B cell (primary cell): ENCODE results near the gene COPS4. TPM values are rescaled to one million over a fixed set of nuclear protein-coding genes. Genes with fewer than 3 reads are reported as not detected.

ENCODE experiments used
- ATAC-seq: fragments of 200-7000 bp; cut with Tn5 transposase; one replicate; pipeline ENCODE4 v1.10.0; 2021; ENCODE audit warnings: low read depth, mild to moderate bottlenecking, moderate number of reproducible peaks, moderate library complexity
- CTCF ChIA-PET: fragments of 350-600 bp; sonication (Branson Sonifier 250); formaldehyde crosslinking; loops from one replicate; lab custom pipeline; 2021; ENCODE audit warnings: antibody characterized with exemption, inconsistent platforms; lab: Charles Lee
- POLR2A ChIA-PET: fragments of 350-600 bp; sonication (Branson Sonifier 250); formaldehyde crosslinking; loops from one replicate; lab custom pipeline; 2021; ENCODE audit warnings: antibody characterized with exemption; lab: Charles Lee
- DNase-seq: peaks from one replicate; pipeline ENCODE4 v3.0.0; 2013
- H2AFZ ChIP-seq: 2 replicates; pipeline ENCODE4 v1.6.1; 2012; ENCODE audit warnings: mild to moderate bottlenecking, low read depth, low read length; ENCODE audit not compliant: insufficient read depth, poor library complexity, severe bottlenecking
- H3K27ac ChIP-seq, 2 donors: 1 replicate in 1 of 2; 2 replicates in 1 of 2; pipeline ENCODE4 v1.5.1; 2012 to 2013; ENCODE audit warnings: low read length in 2 of 2, mild to moderate bottlenecking in 2 of 2, moderate library complexity in 1 of 2
- H3K27me3 ChIP-seq, 4 experiments: fragments of 200-600 bp in 1 of 4; sonication (generic) in 1 of 4; replicated peaks in 1 of 4; 1 replicate in 2 of 4; 2 replicates in 2 of 4; pipeline versions ENCODE4 v1.6.1 to v1.7.0; 2013 to 2016; ENCODE audit warnings: low read length in 3 of 4, mild to moderate bottlenecking in 2 of 4, mixed read lengths in 1 of 4, moderate library complexity in 1 of 4; ENCODE audit not compliant: insufficient read depth in 4 of 4, control insufficient read depth in 3 of 4; ENCODE audit errors: control extremely low read depth in 1 of 4
- H3K36me3 ChIP-seq, 2 experiments: replicated peaks in 1 of 2; 1 replicate in 1 of 2; 2 replicates in 1 of 2; pipeline versions ENCODE4 v1.6.1 to v1.7.1; 2013; ENCODE audit warnings: low read length in 1 of 2; ENCODE audit not compliant: insufficient read depth in 2 of 2, control insufficient read depth in 1 of 2; ENCODE audit errors: control extremely low read depth in 1 of 2, extremely low read depth in 1 of 2
- H3K4me1 ChIP-seq, 2 donors: fragments of 200-600 bp in 1 of 2; sonication (generic) in 1 of 2; 1 replicate in 1 of 2; 2 replicates in 1 of 2; pipeline versions ENCODE4 v1.5.1 to v1.6.1; 2013 to 2017; ENCODE audit warnings: low read length in 2 of 2; ENCODE audit not compliant: control insufficient read depth in 2 of 2, insufficient read depth in 2 of 2
- H3K4me2 ChIP-seq: replicated peaks from 2 replicates; pipeline ENCODE3; 2012; ENCODE audit warnings: mild to moderate bottlenecking, low read depth, low read length; ENCODE audit not compliant: poor library complexity, severe bottlenecking
- H3K4me3 ChIP-seq, 5 experiments: fragments of 200-600 bp in 1 of 5; sonication (generic) in 1 of 5; 1 replicate in 3 of 5; 2 replicates in 2 of 5; pipeline versions ENCODE4 v1.5.1 to v1.7.0; 2011 to 2016; ENCODE audit warnings: low read length in 4 of 5, mild to moderate bottlenecking in 4 of 5, low read depth in 2 of 5, control low read depth in 1 of 5, moderate library complexity in 1 of 5; ENCODE audit not compliant: insufficient read depth in 1 of 5; ENCODE audit errors: control extremely low read depth in 1 of 5, extremely low read depth in 1 of 5
- H3K79me2 ChIP-seq: fragments of 200-600 bp; sonication (generic); one replicate; pipeline ENCODE4 v1.6.0; 2016; ENCODE audit warnings: low read length; ENCODE audit not compliant: control insufficient read depth, insufficient read depth
- H3K9ac ChIP-seq: fragments of 200-600 bp; sonication (generic); 2 replicates; pipeline ENCODE4 v1.6.1; 2017; ENCODE audit warnings: mild to moderate bottlenecking, low read length, moderate library complexity
- H3K9me3 ChIP-seq, 3 donors: one replicate each; pipeline versions ENCODE4 v1.6.1 to v1.7.1; 2013; ENCODE audit warnings: low read length in 2 of 3; ENCODE audit not compliant: control insufficient read depth in 2 of 3, insufficient read depth in 1 of 3; ENCODE audit errors: control extremely low read depth in 1 of 3
- H4K20me1 ChIP-seq: 2 replicates; pipeline ENCODE4 v1.6.0; 2012; ENCODE audit warnings: mild to moderate bottlenecking, low read length; ENCODE audit not compliant: insufficient read depth, control insufficient read depth, poor library complexity, severe bottlenecking
- H3K27ac Mint-ChIP-seq: one replicate; pipeline ENCODE4 v1.8.0; 2021; ENCODE audit warnings: mixed read lengths
- H3K27me3 Mint-ChIP-seq: one replicate; pipeline ENCODE4 v1.8.0; 2021; ENCODE audit warnings: mixed read lengths
- H3K4me1 Mint-ChIP-seq: one replicate; pipeline ENCODE4 v1.8.0; 2021; ENCODE audit warnings: mixed read lengths
- H3K4me3 Mint-ChIP-seq: one replicate; pipeline ENCODE4 v1.8.0; 2021; ENCODE audit warnings: mixed read lengths
- H3K9me3 Mint-ChIP-seq: one replicate; pipeline ENCODE4 v1.8.0; 2022; ENCODE audit warnings: mixed read lengths; ENCODE audit not compliant: insufficient read depth
- EZH2 ChIP-seq: IDR thresholded peaks from 2 replicates; pipeline ENCODE4 v1.6.1; 2012; ENCODE audit warnings: borderline replicate concordance, low read depth, mild to moderate bottlenecking, moderate library complexity, low read length; ENCODE audit not compliant: insufficient read depth, poor library complexity, severe bottlenecking
- WGBS: methylation state at CpG from one replicate; pipeline ENCODE4 v1.1.5; 2013; ENCODE audit warnings: missing lambda C conversion rate; ENCODE audit not compliant: insufficient coverage; 5-methylcytosine and 5-hydroxymethylcytosine counted together
- intact Hi-C: fragments of 100-400 bp; cut with micrococcal nuclease; formaldehyde crosslinking; loops from one replicate; pipeline ENCODE4 v1.10.0; 2022
- polyA plus RNA-seq: library from polyadenylated mRNA; depleted of rRNA; stranded (reverse); fragments of >200 nt; gene quantifications from 2 replicates; pipeline ENCODE4 v1.2.3, GENCODE V29; 2012
- total RNA-seq, 2 donors: library from RNA; stranded (reverse); fragments of 120-200 nt in 1 of 2; gene quantifications; 1 replicate in 1 of 2; 2 replicates in 1 of 2; pipeline versions ENCODE4 v1.2.3 to v1.2.4, GENCODE V29; 2013 to 2022
- TF ChIP-seq, protein P1 (sequence below): fragments of 200-600 bp; IDR thresholded peaks from one replicate; pipeline ENCODE4 v1.8.0; 2022; ENCODE audit warnings: antibody characterized with exemption, mild to moderate bottlenecking

COPS4 gene
- total and polyA plus RNA-seq, 2 donors (not counting 1 experiment from before 2014, with no cell fraction given), result 12.0 to 24.5 TPM

DNA sequence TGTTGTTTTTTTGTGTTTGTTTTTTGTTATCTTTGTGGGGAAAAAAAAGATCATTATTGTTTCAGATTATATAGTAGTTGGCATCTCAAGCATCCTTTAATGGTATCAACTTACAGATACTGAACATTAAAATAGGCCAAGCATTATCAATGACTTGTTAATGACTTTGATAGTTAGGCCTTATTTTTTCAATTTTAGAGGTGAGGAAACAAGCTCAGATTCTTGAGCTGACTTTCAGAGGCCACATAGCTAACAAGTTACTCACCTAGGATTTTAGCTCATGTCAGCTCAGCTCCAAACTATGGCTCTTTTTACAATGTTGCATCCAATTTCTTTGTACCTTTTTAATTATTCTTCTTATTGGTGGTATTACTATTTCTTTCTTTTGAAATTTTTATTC, 80.0 kb downstream of the COPS4 start:
- Mint-ChIP-seq H3K9me3 (no peaks in the 10 kb centered on the region), H3K4me3 (peak overlapping the region; percentile 93), H3K27ac (peak overlapping the region; percentile 90), H3K4me1 (peaks cover 50% of the 10 kb centered on the region), H3K27me3 (no peaks in the 10 kb centered on the region)
- no peak for DNase-seq
- peaks cover 31% of the 10 kb centered on the region in 2 donors for H3K4me1 ChIP-seq
- ChIA-PET CTCF (interaction anchor here (0.6 to 5.9 kb wide), 11 partner anchors 9 to 169 kb away, joined by 3 to 72 read pairs (median 5); no protein-coding TSS in a partner anchor), POLR2A (interaction anchor here (0.7 kb wide), 1 partner anchor 59 kb away, joined by 3 read pairs; no protein-coding TSS in a partner anchor)
- TF ChIP-seq, protein P1, sequence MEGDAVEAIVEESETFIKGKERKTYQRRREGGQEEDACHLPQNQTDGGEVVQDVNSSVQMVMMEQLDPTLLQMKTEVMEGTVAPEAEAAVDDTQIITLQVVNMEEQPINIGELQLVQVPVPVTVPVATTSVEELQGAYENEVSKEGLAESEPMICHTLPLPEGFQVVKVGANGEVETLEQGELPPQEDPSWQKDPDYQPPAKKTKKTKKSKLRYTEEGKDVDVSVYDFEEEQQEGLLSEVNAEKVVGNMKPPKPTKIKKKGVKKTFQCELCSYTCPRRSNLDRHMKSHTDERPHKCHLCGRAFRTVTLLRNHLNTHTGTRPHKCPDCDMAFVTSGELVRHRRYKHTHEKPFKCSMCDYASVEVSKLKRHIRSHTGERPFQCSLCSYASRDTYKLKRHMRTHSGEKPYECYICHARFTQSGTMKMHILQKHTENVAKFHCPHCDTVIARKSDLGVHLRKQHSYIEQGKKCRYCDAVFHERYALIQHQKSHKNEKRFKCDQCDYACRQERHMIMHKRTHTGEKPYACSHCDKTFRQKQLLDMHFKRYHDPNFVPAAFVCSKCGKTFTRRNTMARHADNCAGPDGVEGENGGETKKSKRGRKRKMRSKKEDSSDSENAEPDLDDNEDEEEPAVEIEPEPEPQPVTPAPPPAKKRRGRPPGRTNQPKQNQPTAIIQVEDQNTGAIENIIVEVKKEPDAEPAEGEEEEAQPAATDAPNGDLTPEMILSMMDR, result no peak
- TF ChIP-seq EZH2, result no peak
- intact Hi-C loops, result loop anchor here (1.0 to 10.0 kb wide), 2 partner anchors 9 to 210 kb away; partner anchors contain the start of gene THAP9
- peak overlapping the region; percentile 57 to 80 for H3K27ac ChIP-seq
- peak overlapping the region; percentile 93 for H3K9ac ChIP-seq
- ATAC-seq, result no peak
- H3K79me2 ChIP-seq, result peaks cover 67% of the 10 kb centered on the region
- H3K9me3 ChIP-seq, result no peaks in the 10 kb centered on the region
- peaks cover 0 to 7% of the 10 kb centered on the region in 2 experiments for H3K36me3 ChIP-seq
- H3K4me2 ChIP-seq, result peak overlapping the region; percentile 79
- no peaks in the 10 kb centered on the region for H3K27me3 ChIP-seq
- H3K4me3 ChIP-seq, result peak overlapping the region; percentile 66 to 100 (median 74)
- peak overlapping the region; percentile 57 for H2AFZ ChIP-seq
- no peaks in the 10 kb centered on the region for H4K20me1 ChIP-seq

DNA sequence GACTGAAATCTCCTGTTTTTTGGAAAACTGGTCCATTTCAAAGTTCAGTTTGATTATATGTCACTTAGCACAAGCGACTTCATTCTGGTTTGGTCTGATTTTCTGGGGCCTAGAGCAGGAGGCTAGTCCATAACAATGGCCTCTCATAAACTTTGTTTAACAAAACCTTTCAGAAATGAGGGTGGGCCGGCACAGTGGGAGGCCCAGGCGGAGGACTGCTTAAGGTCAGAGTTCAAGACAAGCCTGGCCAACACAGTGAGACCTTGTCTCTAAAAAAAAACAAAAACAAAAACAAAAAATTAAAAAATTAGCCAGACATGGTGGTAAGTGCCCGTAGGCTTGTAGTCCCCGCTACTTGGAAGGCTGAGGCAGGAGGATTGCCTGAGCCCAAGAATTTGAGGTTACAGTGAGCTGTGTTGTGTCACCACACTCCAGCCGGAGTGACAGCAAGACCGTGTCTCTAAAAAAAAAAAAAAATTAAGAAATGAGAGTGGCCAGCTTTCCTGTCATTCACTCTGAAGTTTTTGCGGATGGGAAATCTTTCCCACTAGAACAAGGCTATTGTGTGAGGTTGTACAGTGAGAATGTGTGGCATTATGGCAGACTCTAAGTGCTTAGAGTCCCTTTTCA, 80.8 kb downstream of the COPS4 start:
- peaks cover 0 to 7% of the 10 kb centered on the region in 2 experiments for H3K36me3 ChIP-seq
- no peak overlapping the region for H3K9ac ChIP-seq
- Mint-ChIP-seq H3K4me3 (peak overlapping the region; percentile 44), H3K27ac (peak overlapping the region; percentile 90), H3K27me3 (no peaks in the 10 kb centered on the region), H3K9me3 (no peaks in the 10 kb centered on the region), H3K4me1 (peaks cover 43% of the 10 kb centered on the region)
- TF ChIP-seq, protein P1, result no peak
- TF ChIP-seq EZH2, result no peak
- CTCF ChIA-PET, result interaction anchor here (0.6 to 5.9 kb wide), 4 partner anchors 8 to 168 kb away, joined by 3 to 69 read pairs (median 4); no protein-coding TSS in a partner anchor
- H3K4me1 ChIP-seq, result peaks cover 27% of the 10 kb centered on the region in 2 donors
- H3K27ac ChIP-seq, result peak overlapping the region; percentile 57 to 80
- WGBS, result 100% methylated on average over 1 of the region's 8 CpGs
- H3K4me3 ChIP-seq, result peak overlapping the region in 1 of 5 experiments; percentile 100
- no peaks in the 10 kb centered on the region for H4K20me1 ChIP-seq
- POLR2A ChIA-PET, result interaction anchor here (0.6 kb wide), 1 partner anchor 9 kb away, joined by 7 read pairs; no protein-coding TSS in a partner anchor
- H3K4me2 ChIP-seq, result peak overlapping the region; percentile 79
- ATAC-seq (no peak), DNase-seq (no peak)
- no peaks in the 10 kb centered on the region for H3K9me3 ChIP-seq
- peak overlapping the region; percentile 16 for H2AFZ ChIP-seq
- H3K79me2 ChIP-seq, result peaks cover 59% of the 10 kb centered on the region
- intact Hi-C loops, result loop anchor here (1.0 to 10.0 kb wide), 2 partner anchors 9 to 211 kb away; partner anchors contain the start of gene THAP9
- H3K27me3 ChIP-seq, result no peaks in the 10 kb centered on the region
